Activated effector memory CD4-positive, alpha-beta T cell treated with anti-CD3 and anti-CD28 coated beads, Interleukin-2, amount 50 U/mL, for 16 hours (primary cell): ENCODE data around the gene COL26A1.
"Not testable (repeated sequence)": the region's sequence is repeated elsewhere in the genome, so short reads cannot be mapped to it uniquely, and the experiment has no call there.

ENCODE experiments used
- DNase-seq: peaks from one replicate; pipeline ENCODE4 v3.0.0-alpha.2; 2020

The COL26A1 gene

DNA sequence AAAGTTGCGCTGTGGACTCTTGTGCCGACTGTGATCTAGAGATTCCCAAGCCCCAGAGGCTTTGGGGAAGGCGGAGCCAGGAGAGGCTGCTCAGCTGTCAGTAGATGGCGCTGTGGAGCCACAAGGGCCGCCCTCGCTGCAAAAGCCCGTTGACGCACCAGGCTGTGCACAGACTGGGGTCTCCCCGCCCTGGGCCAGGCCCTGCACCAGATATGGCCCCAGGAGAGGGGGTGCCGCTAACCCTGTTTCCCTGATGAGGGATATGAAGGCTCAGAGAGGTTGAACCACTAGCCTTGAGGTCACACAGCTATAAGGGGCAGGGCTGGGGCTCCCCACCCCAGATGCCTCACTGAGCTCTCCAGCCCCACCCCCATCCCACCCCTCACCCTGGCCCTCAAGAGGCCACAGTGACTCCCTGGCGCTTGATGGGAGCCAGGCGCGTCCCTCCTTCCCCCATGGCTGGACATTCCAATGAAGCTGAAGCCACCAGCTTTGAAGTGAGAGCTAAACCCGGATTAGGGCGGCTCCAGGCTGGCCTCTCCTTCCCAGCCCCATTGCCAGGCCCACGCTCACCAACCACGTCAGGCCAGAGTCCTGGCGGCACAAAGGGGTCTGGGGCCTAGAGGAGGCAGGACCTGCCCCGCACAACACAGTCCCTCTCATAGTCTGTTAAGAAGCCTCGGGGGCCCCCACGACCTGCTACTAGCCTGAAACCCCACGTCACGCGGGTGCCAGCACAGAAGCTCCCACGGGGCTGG lies 240.0 kb downstream of the COL26A1 start:
- peak; percentile 83 for DNase-seq

DNA sequence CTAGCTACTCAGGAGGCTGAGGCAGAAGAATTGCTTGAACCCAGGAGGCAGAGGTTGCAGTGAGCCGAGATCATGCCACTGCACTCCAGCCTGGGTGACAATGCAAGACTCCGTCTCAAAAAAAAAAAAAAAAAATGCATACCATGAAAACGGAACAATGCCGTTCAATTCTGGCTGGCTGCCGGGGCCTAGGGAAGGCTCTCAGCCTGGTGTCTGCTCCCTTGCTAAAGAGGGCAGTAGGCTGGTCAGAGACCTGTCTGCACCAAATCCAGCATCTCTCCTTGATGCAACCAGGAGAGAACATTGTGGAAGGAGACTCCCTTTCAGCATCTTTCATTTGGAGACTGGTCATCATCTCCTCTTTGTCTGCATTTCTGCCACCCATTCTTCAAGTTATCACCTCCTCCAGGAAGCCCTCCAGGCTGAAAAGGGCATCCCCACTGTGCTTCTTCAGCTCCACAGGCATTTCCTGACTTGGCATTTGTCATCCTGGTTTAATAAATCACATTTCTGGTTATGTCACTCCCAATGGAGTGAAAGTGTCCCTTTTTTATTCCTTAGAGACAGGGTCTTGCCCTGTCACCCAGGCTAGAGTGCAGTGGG lies 241.8 kb downstream of the COL26A1 start:
- no peak for DNase-seq

DNA sequence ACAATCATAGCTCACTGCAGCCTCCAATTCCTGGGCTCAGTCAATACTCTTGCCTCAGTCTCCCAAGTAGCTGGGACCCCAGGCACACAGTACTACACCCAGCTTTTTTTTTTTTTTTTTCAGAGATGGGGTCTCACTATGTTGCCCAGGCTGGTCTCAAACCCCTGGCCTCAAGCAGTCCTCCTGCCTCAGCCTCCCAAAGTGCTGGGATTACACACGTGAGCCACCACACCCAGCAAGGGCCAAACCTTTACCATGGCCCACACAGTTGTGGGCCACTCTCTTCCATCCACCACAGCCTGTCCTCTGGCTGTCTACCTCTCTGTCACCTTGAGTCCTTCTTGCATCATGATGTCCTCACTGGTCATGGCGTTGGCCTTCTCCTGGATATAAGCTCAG lies 242.3 kb downstream of the COL26A1 start:
- not testable (repeated sequence) for DNase-seq

DNA sequence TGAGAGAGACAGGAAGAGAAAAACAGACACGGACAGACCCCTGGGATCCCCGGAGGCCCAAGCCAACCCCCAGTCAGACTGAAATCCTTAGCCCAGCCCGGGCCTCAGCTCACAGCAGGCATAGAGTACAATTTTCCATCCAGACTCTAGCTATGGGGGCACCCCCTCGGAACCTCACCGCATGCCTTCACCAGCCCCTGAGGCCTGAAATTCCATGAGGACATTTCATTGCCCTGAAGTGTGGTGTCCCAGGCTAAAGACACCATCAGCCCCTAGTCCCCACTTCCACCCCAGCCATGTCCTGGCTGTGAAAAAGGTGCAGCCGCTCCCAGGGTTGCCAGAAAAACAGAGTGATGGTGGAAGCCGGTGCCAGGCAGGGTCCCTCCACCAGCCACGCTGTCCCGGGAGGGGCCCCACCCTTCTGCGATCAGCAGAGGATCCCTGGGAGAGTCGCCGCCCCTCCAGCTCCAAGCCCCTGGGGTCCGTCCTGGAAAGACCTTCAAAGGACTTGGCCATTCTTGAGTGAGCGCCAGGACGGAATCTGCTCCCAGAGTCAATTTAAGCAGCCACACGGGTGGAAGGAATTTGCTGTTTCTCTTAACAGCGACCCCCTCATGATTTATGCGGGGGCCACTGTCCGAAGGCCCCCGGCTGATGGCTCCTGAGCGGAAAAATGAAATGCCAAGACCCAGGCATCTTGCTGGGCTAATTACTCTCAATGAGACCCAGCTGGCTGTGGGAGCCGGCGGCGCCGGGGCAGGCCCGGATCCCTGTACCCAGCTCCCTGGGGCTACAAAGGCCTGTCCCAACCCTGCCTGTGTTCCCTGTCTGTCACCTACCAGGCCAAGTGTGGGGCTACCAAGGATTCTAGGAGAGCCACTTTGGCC lies 243.2 kb downstream of the COL26A1 start:
- no peak for DNase-seq

DNA sequence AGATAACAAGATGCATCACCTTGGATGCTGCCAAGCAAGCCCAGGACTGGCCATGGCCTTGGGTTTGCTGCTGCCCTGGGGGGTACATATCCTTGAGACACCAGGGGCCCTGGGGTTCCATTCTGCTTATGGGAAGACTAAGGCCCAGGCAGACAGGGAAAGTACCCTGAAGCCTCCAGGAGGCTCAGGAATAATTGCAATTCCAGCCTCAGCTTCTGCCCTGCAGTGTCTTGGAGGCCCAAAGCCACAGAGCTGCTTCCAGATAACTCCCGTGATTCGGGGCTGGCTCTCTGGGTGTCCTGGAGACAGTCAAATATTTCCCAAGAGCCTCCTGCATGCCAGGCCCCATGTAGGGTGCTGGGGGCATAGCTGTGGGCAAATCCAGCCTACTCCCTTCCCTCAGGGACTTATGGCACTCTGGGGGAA lies 243.8 kb downstream of the COL26A1 start:
- DNase-seq, result no peak
